Activated CD4-positive, alpha-beta T cell treated with anti-CD3 and anti-CD28 coated beads, Interleukin-2, amount 50 U/mL, for 24 hours (primary cell): ENCODE results near the gene ZFP3.
"Not testable (repeated sequence)": the region's sequence is repeated elsewhere in the genome, so short reads cannot be mapped to it uniquely, and the experiment has no call there.

ENCODE experiments used
- DNase-seq, 2 donors: peaks; one replicate each; pipeline ENCODE4 v3.0.0-alpha.2; 2020; ENCODE audit warnings: low read depth in 1 of 2, low spot score in 1 of 2

The ZFP3 gene

DNA sequence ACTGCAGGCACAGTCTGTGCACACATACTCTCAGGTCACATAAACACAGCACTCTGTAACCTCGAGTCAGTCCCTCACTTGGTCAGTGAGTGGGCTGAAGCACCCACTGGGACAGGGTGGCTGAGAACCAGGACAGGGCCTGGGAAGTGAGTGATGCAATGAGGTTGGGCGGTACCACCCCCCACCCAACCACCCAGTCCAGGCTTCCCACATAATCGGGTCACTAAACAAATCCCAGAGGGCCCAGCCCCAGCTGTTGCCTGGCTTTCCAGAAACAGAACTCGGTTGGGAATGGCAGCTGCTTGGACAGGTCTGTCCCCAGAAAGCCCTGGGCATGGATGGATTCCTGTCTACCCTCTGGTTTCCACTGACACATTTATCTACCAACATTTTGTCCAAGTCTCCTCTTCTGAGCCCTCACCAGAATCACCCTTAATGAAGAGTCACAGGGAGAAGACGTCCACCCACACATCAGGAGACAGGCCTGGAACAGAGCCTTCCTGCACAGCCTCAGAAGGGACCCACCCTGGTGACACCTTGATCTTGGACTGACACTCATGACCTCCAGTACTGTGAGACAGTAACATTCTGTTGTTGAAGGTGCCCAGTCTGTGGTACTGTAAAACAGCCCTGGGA lies 46.0 kb downstream of the ZFP3 start:
- DNase-seq = not testable (repeated sequence)

- not testable (repeated sequence) for DNase-seq
Observed at GRCh38 chr17:5124896-5125295, 46.6 kb downstream of the ZFP3 start.

GRCh38 chr17:5126719-5127488 lies 48.6 kb downstream of the ZFP3 start:
- DNase-seq = no peak

- DNase-seq = no peak
Observed at GRCh38 chr17:5127910-5128309, 49.6 kb downstream of the ZFP3 start.

GRCh38 chr17:5128387-5128786 lies 50.1 kb downstream of the ZFP3 start:
- DNase-seq = not testable (repeated sequence)

- DNase-seq = no peak
Observed at GRCh38 chr17:5128905-5129535, 50.8 kb downstream of the ZFP3 start.

- not testable (repeated sequence) for DNase-seq
Observed at GRCh38 chr17:5129770-5130169, 51.5 kb downstream of the ZFP3 start.

- DNase-seq = not testable (repeated sequence)
Observed at GRCh38 chr17:5130261-5130660, 52.0 kb downstream of the ZFP3 start.

DNA sequence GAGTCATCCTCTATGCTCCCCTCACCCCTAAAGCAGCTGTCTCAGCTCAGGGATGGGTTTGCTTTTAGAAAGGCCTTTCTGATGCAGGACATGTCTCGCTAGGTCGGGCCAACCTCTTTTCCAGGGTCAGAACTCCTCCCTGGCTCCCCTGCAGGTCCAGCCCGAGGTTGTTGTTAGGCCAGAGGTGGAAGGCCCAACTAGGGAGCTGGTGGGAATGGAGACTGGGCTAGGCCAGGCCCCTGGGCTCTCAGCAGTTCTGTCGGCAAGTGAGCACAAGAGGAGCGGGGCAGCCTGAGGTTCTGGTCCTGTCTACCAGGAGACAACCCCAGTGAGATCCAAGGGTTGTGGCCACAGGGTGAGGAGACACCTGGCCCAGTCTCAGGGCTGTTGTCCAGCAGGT lies 52.4 kb downstream of the ZFP3 start:
- DNase-seq = not testable (repeated sequence)

- DNase-seq = no peak
Observed at GRCh38 chr17:5131146-5131715, 53.0 kb downstream of the ZFP3 start.

GRCh38 chr17:5131799-5132502 lies 53.7 kb downstream of the ZFP3 start:
- not testable (repeated sequence) for DNase-seq

DNA sequence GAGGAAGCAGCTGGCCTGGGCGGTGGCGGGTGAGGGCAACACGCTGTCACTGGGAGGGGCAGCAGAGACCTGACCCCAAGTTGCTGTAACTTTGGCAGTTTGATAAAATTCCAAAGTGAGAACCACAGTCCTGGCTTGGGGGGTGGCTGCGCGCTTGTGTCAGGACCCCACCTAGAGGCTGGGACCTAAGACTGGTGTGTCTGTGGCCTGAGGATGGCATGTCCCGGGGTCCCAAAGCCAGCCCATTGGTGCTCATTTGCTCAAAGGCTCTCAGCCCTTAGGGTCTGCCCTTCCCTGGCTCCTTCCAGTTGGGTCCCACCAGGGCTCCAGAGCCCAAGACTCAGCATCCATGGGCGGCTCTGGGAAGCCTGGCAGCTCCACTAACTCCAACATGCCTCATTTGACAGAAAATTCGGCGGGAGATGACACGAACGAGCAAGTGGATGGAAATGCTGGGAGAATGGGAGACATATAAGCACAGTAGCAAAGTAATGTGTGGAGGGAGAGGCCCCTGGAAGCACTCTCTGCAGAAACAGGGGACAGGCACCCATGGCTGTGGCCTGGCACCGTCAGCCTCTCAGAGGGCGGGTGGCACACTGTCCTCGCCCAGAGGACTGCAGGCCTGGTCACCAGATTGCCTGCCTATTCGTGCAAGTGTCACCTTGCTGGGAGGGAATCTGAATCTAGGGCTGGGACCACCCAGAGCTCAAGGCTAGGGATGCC lies 54.4 kb downstream of the ZFP3 start:
- DNase-seq = not testable (repeated sequence)

GRCh38 chr17:5133311-5133710 lies 55.0 kb downstream of the ZFP3 start:
- no peak for DNase-seq

- not testable (repeated sequence) for DNase-seq
Observed at GRCh38 chr17:5133961-5134360, 55.7 kb downstream of the ZFP3 start.

- not testable (repeated sequence) for DNase-seq
Observed at GRCh38 chr17:5134571-5134970, 56.3 kb downstream of the ZFP3 start.

DNA sequence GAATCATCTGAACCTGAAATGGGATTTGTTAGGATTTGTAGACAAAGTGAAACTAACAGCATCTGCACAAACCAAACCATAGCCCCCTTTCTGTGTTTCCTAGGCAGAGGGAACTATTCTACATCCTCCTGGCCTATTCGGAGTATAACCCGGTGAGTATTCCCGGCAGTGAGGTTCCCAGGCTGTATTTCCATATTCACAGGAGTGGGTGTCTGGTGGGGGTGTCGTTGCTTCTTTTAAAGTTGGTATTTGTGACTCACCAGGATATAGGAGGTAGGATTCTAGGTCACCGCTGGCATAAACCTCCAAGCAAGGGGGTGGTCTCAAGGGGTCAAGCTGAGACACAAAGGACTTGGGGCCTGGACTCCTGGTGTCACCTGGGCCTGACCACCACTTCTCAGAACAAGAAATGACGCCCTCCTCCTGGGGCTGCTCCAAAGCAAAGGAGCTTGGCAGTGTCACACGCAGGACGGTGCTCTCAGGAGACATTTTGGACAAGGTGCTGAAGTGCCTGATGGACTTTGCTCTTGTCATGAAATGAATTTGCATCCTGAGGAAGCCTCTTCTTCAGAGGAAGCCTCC lies 57.0 kb downstream of the ZFP3 start:
- not testable (repeated sequence) for DNase-seq

- no peak for DNase-seq
Observed at GRCh38 chr17:5135726-5136579, 57.7 kb downstream of the ZFP3 start.

DNA sequence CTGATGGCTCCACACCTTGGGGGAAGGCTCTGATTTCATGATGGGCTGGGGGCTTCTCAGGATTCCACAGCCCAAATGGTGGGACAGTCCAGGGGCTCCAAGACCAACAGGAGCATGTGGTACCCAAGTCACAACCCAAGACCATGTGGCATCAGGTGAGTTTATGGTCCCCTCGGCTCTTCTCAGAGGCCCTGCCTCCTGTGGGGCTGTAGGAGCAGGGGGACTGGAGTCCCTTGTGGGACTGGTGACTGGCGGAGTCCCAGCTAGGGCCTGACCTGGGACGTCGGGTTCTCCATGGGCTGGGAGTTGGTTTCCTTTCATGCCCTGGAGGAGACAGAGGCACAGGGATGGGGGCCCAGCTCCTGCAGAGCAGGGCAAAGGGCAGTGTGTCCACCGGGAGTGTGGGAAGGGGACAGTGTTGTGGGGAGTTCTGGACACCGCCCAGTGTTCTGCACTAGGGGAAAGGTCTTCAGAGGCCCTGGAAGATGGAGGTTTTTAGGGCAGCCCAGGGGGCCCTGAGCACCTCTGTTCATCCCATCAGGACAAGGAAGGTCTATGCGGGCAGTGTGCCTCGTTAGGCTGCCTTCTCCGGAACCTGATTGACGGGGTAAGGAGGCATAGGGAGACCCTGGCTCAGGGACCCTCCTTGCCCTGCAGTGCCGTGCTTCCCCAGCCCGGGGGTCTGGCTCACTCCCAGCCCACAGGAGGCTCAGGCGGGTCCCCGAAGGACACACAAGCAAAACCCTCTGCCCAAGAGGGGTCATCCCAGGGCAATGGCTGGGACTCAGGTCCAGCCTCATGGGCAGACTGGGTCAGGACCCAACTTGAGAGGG lies 58.5 kb downstream of the ZFP3 start:
- DNase-seq = not testable (repeated sequence)
